HuH-7 (cell line): ENCODE measurements around the gene YEATS4.

Experiments used
- DNase-seq: peaks from one replicate; pipeline ENCODE4 v3.0.0; 2011; ENCODE audit warnings: low spot score

Gene YEATS4

GRCh38 chr12:69392179-69392928, 32.8 kb downstream of the YEATS4 start:
- no peak for DNase-seq

GRCh38 chr12:69396041-69396440, 36.5 kb downstream of the YEATS4 start:
- DNase-seq: no peak

GRCh38 chr12:69396963-69397362, 37.4 kb downstream of the YEATS4 start:
- DNase-seq: no peak

- no peak for DNase-seq
Observed at GRCh38 chr12:69397978-69398377, 38.4 kb downstream of the YEATS4 start.

- DNase-seq: no peak
Observed at GRCh38 chr12:69401940-69402339, 42.4 kb downstream of the YEATS4 start.

GRCh38 chr12:69404851-69405565, 45.5 kb downstream of the YEATS4 start:
- no peak for DNase-seq

GRCh38 chr12:69405566-69405865, 46.0 kb downstream of the YEATS4 start:
- no peak for DNase-seq

GRCh38 chr12:69406217-69406616, 46.7 kb downstream of the YEATS4 start:
- no peak for DNase-seq

- DNase-seq: no peak
Observed at GRCh38 chr12:69410571-69410970, 51.0 kb downstream of the YEATS4 start.

GRCh38 chr12:69412655-69413054, 53.1 kb downstream of the YEATS4 start:
- no peak for DNase-seq

- DNase-seq: peak; percentile 51
Observed at GRCh38 chr12:69415471-69416275, 56.1 kb downstream of the YEATS4 start.

GRCh38 chr12:69417231-69417630, 57.7 kb downstream of the YEATS4 start:
- DNase-seq: no peak

- no peak for DNase-seq
Observed at GRCh38 chr12:69417741-69418167, 58.2 kb downstream of the YEATS4 start.

GRCh38 chr12:69419701-69420100, 60.2 kb downstream of the YEATS4 start:
- no peak for DNase-seq

GRCh38 chr12:69421548-69421947, 62.0 kb downstream of the YEATS4 start:
- DNase-seq: no peak

GRCh38 chr12:69423037-69423905, 63.7 kb downstream of the YEATS4 start:
- no peak for DNase-seq

GRCh38 chr12:69425417-69425816, 65.9 kb downstream of the YEATS4 start:
- DNase-seq: no peak

GRCh38 chr12:69428351-69429073, 69.0 kb downstream of the YEATS4 start:
- peak; percentile 53 for DNase-seq

- DNase-seq: no peak
Observed at GRCh38 chr12:69430942-69431590, 71.5 kb downstream of the YEATS4 start.

GRCh38 chr12:69431591-69432222, 72.2 kb downstream of the YEATS4 start:
- no peak for DNase-seq
